Skeletal muscle satellite cell (primary cell): ENCODE results near the gene LRRC1.

ENCODE experiments used
- H3K27me3 ChIP-seq: 2 replicates; pipeline ENCODE4 v1.7.0; 2013; ENCODE audit warnings: low read length; ENCODE audit not compliant: control insufficient read depth, insufficient read depth
- H3K36me3 ChIP-seq: 2 replicates; pipeline ENCODE4 v1.7.0; 2013; ENCODE audit warnings: mild to moderate bottlenecking, control low read depth, low read length; ENCODE audit not compliant: insufficient read depth
- H3K4me1 ChIP-seq: 2 replicates; pipeline ENCODE4 v1.7.0; 2013; ENCODE audit warnings: low read length; ENCODE audit not compliant: control insufficient read depth, insufficient read depth
- H3K4me2 ChIP-seq: 2 replicates; pipeline ENCODE4 v1.7.0; 2013; ENCODE audit warnings: mild to moderate bottlenecking, low read length
- H3K4me3 ChIP-seq: 2 replicates; pipeline ENCODE4 v1.7.0; 2013; ENCODE audit warnings: low read length
- H3K9ac ChIP-seq: 2 replicates; pipeline ENCODE4 v1.7.0; 2013; ENCODE audit warnings: mild to moderate bottlenecking, low read depth, low read length, moderate library complexity
- H3K9me3 ChIP-seq: replicated peaks from 2 replicates; pipeline ENCODE4 v1.7.0; 2013; ENCODE audit warnings: mild to moderate bottlenecking, control low read depth, low read length

LRRC1 gene

GRCh38 chr6:53947780-53948179 lies 153.0 kb downstream of the LRRC1 start:
- Histone ChIP-seq H3K4me1 (peaks cover 10% of the 10 kb centered on the region), H3K9me3 (no peaks in the 10 kb centered on the region), H3K36me3 (no peaks in the 10 kb centered on the region), H3K4me3 (no peak overlapping the region), H3K27me3 (no peaks in the 10 kb centered on the region), H3K9ac (no peak overlapping the region), H3K4me2 (no peak overlapping the region)

- Histone ChIP-seq H3K36me3 (no peaks in the 10 kb centered on the region), H3K9ac (no peak overlapping the region), H3K4me2 (no peak overlapping the region), H3K9me3 (no peaks in the 10 kb centered on the region), H3K4me1 (no peaks in the 10 kb centered on the region), H3K27me3 (no peaks in the 10 kb centered on the region), H3K4me3 (no peak overlapping the region)
Measured at GRCh38 chr6:53951383-53951782, 156.6 kb downstream of the LRRC1 start.

- H3K9ac ChIP-seq: no peak overlapping the region
- peaks cover 5% of the 10 kb centered on the region for H3K4me1 ChIP-seq
- H3K4me3 ChIP-seq: no peak overlapping the region
- no peaks in the 10 kb centered on the region for H3K27me3 ChIP-seq
- no peak overlapping the region for H3K4me2 ChIP-seq
- H3K9me3 ChIP-seq: no peaks in the 10 kb centered on the region
- H3K36me3 ChIP-seq: no peaks in the 10 kb centered on the region
Measured at GRCh38 chr6:53956068-53956711, 161.4 kb downstream of the LRRC1 start.

GRCh38 chr6:53956804-53957203 lies 162.0 kb downstream of the LRRC1 start:
- no peaks in the 10 kb centered on the region for H3K9me3 ChIP-seq
- no peak overlapping the region for H3K9ac ChIP-seq
- no peak overlapping the region for H3K4me3 ChIP-seq
- no peak overlapping the region for H3K4me2 ChIP-seq
- no peaks in the 10 kb centered on the region for H3K36me3 ChIP-seq
- peaks cover 5% of the 10 kb centered on the region for H3K4me1 ChIP-seq
- H3K27me3 ChIP-seq: no peaks in the 10 kb centered on the region

GRCh38 chr6:53959717-53960116 lies 164.9 kb downstream of the LRRC1 start:
- H3K9ac ChIP-seq: no peak overlapping the region
- H3K27me3 ChIP-seq: no peaks in the 10 kb centered on the region
- no peaks in the 10 kb centered on the region for H3K36me3 ChIP-seq
- H3K9me3 ChIP-seq: no peaks in the 10 kb centered on the region
- H3K4me2 ChIP-seq: no peak overlapping the region
- H3K4me3 ChIP-seq: no peak overlapping the region
- peaks cover 5% of the 10 kb centered on the region for H3K4me1 ChIP-seq

GRCh38 chr6:53960311-53960710 lies 165.5 kb downstream of the LRRC1 start:
- peaks cover 5% of the 10 kb centered on the region for H3K4me1 ChIP-seq
- H3K4me3 ChIP-seq: no peak overlapping the region
- no peaks in the 10 kb centered on the region for H3K27me3 ChIP-seq
- H3K36me3 ChIP-seq: no peaks in the 10 kb centered on the region
- H3K4me2 ChIP-seq: no peak overlapping the region
- no peak overlapping the region for H3K9ac ChIP-seq
- no peaks in the 10 kb centered on the region for H3K9me3 ChIP-seq

- no peaks in the 10 kb centered on the region for H3K9me3 ChIP-seq
- no peak overlapping the region for H3K4me2 ChIP-seq
- no peaks in the 10 kb centered on the region for H3K27me3 ChIP-seq
- H3K4me3 ChIP-seq: no peak overlapping the region
- H3K4me1 ChIP-seq: peaks cover 5% of the 10 kb centered on the region
- H3K36me3 ChIP-seq: no peaks in the 10 kb centered on the region
- H3K9ac ChIP-seq: no peak overlapping the region
Measured at GRCh38 chr6:53961679-53962370, 167.0 kb downstream of the LRRC1 start.

- Histone ChIP-seq H3K4me2 (no peak overlapping the region), H3K27me3 (no peaks in the 10 kb centered on the region), H3K4me3 (no peak overlapping the region), H3K9me3 (no peaks in the 10 kb centered on the region), H3K4me1 (peaks cover 5% of the 10 kb centered on the region), H3K9ac (no peak overlapping the region), H3K36me3 (no peaks in the 10 kb centered on the region)
Measured at GRCh38 chr6:53962646-53963045, 167.8 kb downstream of the LRRC1 start.

- Histone ChIP-seq H3K4me3 (no peak overlapping the region), H3K9ac (no peak overlapping the region), H3K9me3 (no peaks in the 10 kb centered on the region), H3K27me3 (no peaks in the 10 kb centered on the region), H3K4me2 (no peak overlapping the region), H3K36me3 (no peaks in the 10 kb centered on the region), H3K4me1 (no peaks in the 10 kb centered on the region)
Measured at GRCh38 chr6:53967415-53967814, 172.6 kb downstream of the LRRC1 start.
